Cardiac fibroblast (primary cell): ENCODE measurements around the gene SLCO3A1.
A peak's percentile ranks its signal among the peaks of the same experiment; 100 is the strongest.
"Not testable (repeated sequence)": the region's sequence is repeated elsewhere in the genome, so short reads cannot be mapped to it uniquely, and the experiment has no call there.

Experiments
- DNase-seq, 2 donors: peaks; one replicate each; pipeline versions ENCODE4 v3.0.0 to v3.0.0-alpha.2; 2010; ENCODE audit warnings: low read depth in 2 of 2
- H3K4me3 ChIP-seq, 2 donors: replicated peaks in 1 of 2; 1 replicate in 1 of 2; 2 replicates in 1 of 2; pipeline ENCODE4 v1.5.1; 2011; ENCODE audit warnings: low read depth in 2 of 2, low read length in 2 of 2, mild to moderate bottlenecking in 2 of 2, moderate library complexity in 1 of 2
- CTCF ChIP-seq: IDR thresholded peaks from one replicate; pipeline ENCODE4 v1.5.1; 2011; ENCODE audit warnings: low read depth, mild to moderate bottlenecking, low read length, inconsistent platforms

SLCO3A1 gene

GRCh38 chr15:92053753-92054316 is 200.3 kb downstream of the SLCO3A1 start:
- no peak overlapping the region for H3K4me3 ChIP-seq
- DNase-seq, result no peak
- peak; percentile 48 for TF ChIP-seq CTCF

- no peak for TF ChIP-seq CTCF
- no peak overlapping the region for H3K4me3 ChIP-seq
- no peak for DNase-seq
Measured at GRCh38 chr15:92056875-92057274, 203.4 kb downstream of the SLCO3A1 start.

- H3K4me3 ChIP-seq, result no peak overlapping the region
- no peak for TF ChIP-seq CTCF
- DNase-seq, result no peak
Measured at GRCh38 chr15:92059036-92059970, 205.8 kb downstream of the SLCO3A1 start.

DNA sequence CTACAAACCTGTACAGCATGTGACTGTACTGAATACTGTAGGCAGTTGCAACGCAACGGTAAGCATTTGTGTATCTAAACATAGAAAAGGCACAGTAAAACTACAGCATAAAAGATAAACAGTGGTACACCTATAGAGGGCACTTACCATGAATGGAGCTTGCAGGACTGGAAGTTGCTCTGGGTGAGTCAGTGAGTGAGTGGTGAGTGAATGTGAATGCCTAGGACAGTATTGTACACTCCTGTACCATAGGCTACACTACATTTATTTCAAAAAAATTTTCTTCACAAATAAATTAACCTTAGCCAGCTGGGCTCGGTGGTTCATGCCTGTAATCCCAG is 206.4 kb downstream of the SLCO3A1 start:
- not testable (repeated sequence) for DNase-seq, H3K4me3 ChIP-seq

- no peak for TF ChIP-seq CTCF
- H3K4me3 ChIP-seq, result no peak overlapping the region
- no peak for DNase-seq
Measured at GRCh38 chr15:92061511-92062195, 208.1 kb downstream of the SLCO3A1 start.

GRCh38 chr15:92062505-92062904 is 209.0 kb downstream of the SLCO3A1 start:
- DNase-seq, result no peak
- no peak overlapping the region for H3K4me3 ChIP-seq
- TF ChIP-seq CTCF, result no peak

DNA sequence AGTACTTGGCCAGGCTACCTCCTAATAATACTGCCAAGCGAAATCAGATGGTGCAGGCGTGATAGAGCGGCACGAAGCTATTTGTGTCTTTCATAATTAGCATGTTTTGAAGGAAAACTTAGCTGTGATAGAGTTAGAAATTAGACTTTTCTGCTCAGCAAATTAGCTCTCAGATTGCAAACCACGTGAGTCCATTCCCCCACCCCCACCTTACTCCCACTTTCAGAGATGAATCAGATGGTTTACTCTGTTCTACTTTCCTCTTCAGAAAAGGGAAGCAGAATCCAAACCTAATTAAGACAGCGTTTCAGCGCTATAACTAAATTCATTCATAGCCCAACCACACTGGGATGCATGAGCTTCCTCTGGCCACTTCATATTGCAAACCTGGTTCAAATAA is 214.6 kb downstream of the SLCO3A1 start:
- no peak overlapping the region for H3K4me3 ChIP-seq
- TF ChIP-seq CTCF, result no peak

More for the DNA sequence above, 214.6 kb downstream of the SLCO3A1 start:
- DNase-seq, result no peak
